Activated CD8-positive, alpha-beta T cell treated with anti-CD3 and anti-CD28 coated beads, Interleukin-2, amount 10 ng/mL, durations not matched to agents 7 days and 5 days (primary cell): ENCODE measurements around the gene SLC2A8. TPM values are rescaled to one million over a fixed set of nuclear protein-coding genes. Genes with fewer than 3 reads are reported as not detected.

ENCODE experiments used
- ATAC-seq: fragments of 150-1000 bp; cut with Tn5 transposase; one replicate; pipeline ENCODE4 v1.10.0; 2021; ENCODE audit warnings: moderate library complexity
- CTCF ChIA-PET: fragments of 350-600 bp; sonication (Branson Sonifier 250); formaldehyde crosslinking; loops from one replicate; lab custom pipeline; 2021; ENCODE audit warnings: antibody characterized with exemption; lab: Charles Lee
- POLR2A ChIA-PET: fragments of 350-600 bp; sonication (Branson Sonifier 250); formaldehyde crosslinking; loops from one replicate; lab custom pipeline; 2021; ENCODE audit warnings: antibody characterized with exemption; lab: Charles Lee
- DNase-seq: peaks from one replicate; pipeline ENCODE4 v3.0.0-alpha.2; 2020
- H3K27ac Mint-ChIP-seq: one replicate; pipeline ENCODE4 v1.8.0; 2021; ENCODE audit warnings: mild to moderate bottlenecking, mixed read lengths
- H3K27me3 Mint-ChIP-seq: one replicate; pipeline ENCODE4 v1.8.0; 2021; ENCODE audit warnings: low read depth, mixed read lengths
- H3K36me3 Mint-ChIP-seq: one replicate; pipeline ENCODE4 v1.8.0; 2021; ENCODE audit warnings: low read depth, mixed read lengths
- H3K4me1 Mint-ChIP-seq: one replicate; pipeline ENCODE4 v1.8.0; 2021; ENCODE audit warnings: low read depth, mixed read lengths
- H3K4me3 Mint-ChIP-seq: one replicate; pipeline ENCODE4 v1.8.0; 2021; ENCODE audit warnings: mild to moderate bottlenecking, mixed read lengths
- H3K9me3 Mint-ChIP-seq: one replicate; pipeline ENCODE4 v1.8.0; 2022; ENCODE audit warnings: mixed read lengths; ENCODE audit not compliant: insufficient read depth
- total RNA-seq, 2 experiments: library from RNA; stranded (reverse); gene quantifications; one replicate each; pipeline ENCODE4 v1.2.3, GENCODE V29; 2021

The SLC2A8 gene
- total RNA-seq, 2 experiments from 2014 or later: 5.6 to 7.2 TPM

DNA sequence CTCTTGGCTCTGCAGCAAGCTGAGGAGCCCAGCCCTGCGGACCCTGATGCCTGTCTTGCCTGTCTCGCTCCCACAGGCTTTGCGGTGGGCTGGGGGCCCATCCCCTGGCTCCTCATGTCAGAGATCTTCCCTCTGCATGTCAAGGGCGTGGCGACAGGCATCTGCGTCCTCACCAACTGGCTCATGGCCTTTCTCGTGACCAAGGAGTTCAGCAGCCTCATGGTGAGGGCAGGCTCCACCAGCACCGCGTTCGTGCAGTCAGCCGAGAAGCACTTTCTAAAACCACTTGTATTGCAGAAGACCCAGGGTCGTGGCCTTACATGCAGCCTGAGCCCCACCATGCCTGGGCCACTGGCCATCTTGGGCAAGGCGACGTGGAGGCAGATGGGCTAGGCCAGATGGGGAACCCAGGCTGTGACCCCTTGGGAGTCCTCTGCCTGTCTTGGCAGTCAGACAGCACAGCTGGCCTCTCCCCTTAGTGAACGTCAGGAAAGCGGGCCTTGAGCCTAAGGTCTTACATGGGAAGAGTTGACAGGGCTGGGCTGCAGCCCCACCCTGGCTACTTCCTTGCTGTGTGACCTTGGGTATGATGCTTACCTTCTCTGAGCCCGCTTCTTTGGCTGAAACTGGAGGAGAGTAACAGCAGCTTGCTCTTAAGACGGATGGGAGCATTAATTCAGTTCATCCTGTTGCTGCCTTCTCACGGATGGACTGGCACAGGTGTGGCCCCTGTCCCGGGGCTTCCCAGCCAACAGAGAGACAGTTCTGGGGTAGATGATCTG, 8.6 kb downstream of the SLC2A8 start:
- ChIA-PET POLR2A (interaction anchor here (0.6 kb wide), 1 partner anchor 426 kb away, joined by 3 read pairs; no protein-coding TSS in a partner anchor), CTCF (no interaction called here)

DNA sequence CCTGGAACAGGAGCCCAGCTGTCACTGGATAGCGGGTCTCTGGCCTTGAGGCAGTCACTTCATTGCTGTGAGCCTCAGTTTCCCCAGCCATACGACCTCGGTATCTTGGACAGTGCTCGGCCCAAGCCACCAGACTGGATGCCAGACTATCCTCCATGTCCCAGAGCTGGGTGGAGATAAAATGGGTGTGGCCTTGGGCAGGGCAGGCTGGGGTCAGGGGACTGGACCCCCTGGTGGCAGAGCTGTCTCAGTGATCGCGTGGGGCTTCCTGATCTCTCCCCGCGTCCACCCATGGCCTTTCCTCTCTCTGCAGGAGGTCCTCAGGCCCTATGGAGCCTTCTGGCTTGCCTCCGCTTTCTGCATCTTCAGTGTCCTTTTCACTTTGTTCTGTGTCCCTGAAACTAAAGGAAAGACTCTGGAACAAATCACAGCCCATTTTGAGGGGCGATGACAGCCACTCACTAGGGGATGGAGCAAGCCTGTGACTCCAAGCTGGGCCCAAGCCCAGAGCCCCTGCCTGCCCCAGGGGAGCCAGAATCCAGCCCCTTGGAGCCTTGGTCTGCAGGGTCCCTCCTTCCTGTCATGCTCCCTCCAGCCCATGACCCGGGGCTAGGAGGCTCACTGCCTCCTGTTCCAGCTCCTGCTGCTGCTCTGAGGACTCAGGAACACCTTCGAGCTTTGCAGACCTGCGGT, 10.0 kb downstream of the SLC2A8 start:
- Mint-ChIP-seq H3K4me3 (no peak overlapping the region), H3K27me3 (peaks cover under 1% of the 10 kb centered on the region), H3K4me1 (no peaks in the 10 kb centered on the region), H3K36me3 (no peaks in the 10 kb centered on the region), H3K9me3 (no peaks in the 10 kb centered on the region), H3K27ac (no peak overlapping the region)
- ATAC-seq: no peak
- POLR2A ChIA-PET: interaction anchor here (0.6 kb wide), 1 partner anchor 44 kb away, joined by 3 read pairs; the partner anchor contains the start of genes LRSAM1 and RPL12
- CTCF ChIA-PET: interaction anchor here (0.7 to 1.4 kb wide), 3 partner anchors 10 to 661 kb away, joined by 3 to 5 read pairs (median 3); partner anchors contain the start of gene SLC2A8
- DNase-seq: no peak

More for the DNA sequence above, 8.6 kb downstream of the SLC2A8 start:
- H3K36me3 Mint-ChIP-seq: no peaks in the 10 kb centered on the region
- no peak overlapping the region for H3K27ac Mint-ChIP-seq
- H3K9me3 Mint-ChIP-seq: no peaks in the 10 kb centered on the region
- H3K27me3 Mint-ChIP-seq: no peaks in the 10 kb centered on the region
- no peaks in the 10 kb centered on the region for H3K4me1 Mint-ChIP-seq
- DNase-seq: no peak
- H3K4me3 Mint-ChIP-seq: no peak overlapping the region
- no peak for ATAC-seq

DNA sequence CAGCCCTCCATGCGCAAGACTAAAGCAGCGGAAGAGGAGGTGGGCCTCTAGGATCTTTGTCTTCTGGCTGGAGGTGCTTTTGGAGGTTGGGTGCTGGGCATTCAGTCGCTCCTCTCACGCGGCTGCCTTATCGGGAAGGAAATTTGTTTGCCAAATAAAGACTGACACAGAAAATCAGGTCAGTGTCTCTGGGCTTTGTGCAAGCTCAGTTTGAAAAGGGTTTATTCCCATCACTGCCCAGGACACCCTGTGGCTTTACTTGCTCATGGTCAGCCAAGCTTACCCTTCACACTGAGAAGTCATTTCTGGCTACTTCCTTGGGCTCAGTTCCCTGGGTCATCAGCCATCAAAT, 10.5 kb downstream of the SLC2A8 start:
- no peak overlapping the region for H3K4me3 Mint-ChIP-seq
- H3K36me3 Mint-ChIP-seq: no peaks in the 10 kb centered on the region
- no peaks in the 10 kb centered on the region for H3K4me1 Mint-ChIP-seq
- peaks cover 2% of the 10 kb centered on the region for H3K27me3 Mint-ChIP-seq
- no peak overlapping the region for H3K27ac Mint-ChIP-seq
- CTCF ChIA-PET: interaction anchor here (0.7 to 1.4 kb wide), 3 partner anchors 11 to 662 kb away, joined by 3 to 5 read pairs (median 3); partner anchors contain the start of gene SLC2A8
- no peaks in the 10 kb centered on the region for H3K9me3 Mint-ChIP-seq
- ATAC-seq: no peak
- POLR2A ChIA-PET: interaction anchor here (0.6 kb wide), 1 partner anchor 44 kb away, joined by 3 read pairs; the partner anchor contains the start of genes LRSAM1 and RPL12
- DNase-seq: no peak

DNA sequence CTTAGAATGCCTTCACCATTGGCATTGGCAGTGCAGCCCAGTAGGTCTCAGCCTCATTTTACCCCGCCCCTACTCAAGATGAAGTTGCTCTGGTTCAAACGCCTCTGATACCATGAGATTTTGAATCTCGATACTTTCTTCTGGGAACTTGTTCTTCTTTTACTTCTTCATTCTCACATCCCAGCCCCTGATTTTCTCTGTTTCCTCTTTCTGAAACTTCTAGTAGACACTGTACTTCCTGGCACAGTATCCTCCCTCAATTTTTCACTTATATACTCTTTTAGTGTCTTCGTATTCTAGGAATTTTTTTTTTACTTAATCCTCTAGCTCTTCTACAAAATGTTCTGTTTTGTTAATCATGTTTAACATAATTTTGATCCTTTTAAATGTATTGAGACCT, 14.2 kb downstream of the SLC2A8 start:
- ChIA-PET POLR2A (no interaction called here), CTCF (no interaction called here)
- ATAC-seq: no peak
- H3K27ac Mint-ChIP-seq: no peak overlapping the region
- no peaks in the 10 kb centered on the region for H3K9me3 Mint-ChIP-seq
- DNase-seq: no peak
- no peak overlapping the region for H3K4me3 Mint-ChIP-seq
- H3K36me3 Mint-ChIP-seq: no peaks in the 10 kb centered on the region
- peaks cover 20% of the 10 kb centered on the region for H3K27me3 Mint-ChIP-seq
- no peaks in the 10 kb centered on the region for H3K4me1 Mint-ChIP-seq

DNA sequence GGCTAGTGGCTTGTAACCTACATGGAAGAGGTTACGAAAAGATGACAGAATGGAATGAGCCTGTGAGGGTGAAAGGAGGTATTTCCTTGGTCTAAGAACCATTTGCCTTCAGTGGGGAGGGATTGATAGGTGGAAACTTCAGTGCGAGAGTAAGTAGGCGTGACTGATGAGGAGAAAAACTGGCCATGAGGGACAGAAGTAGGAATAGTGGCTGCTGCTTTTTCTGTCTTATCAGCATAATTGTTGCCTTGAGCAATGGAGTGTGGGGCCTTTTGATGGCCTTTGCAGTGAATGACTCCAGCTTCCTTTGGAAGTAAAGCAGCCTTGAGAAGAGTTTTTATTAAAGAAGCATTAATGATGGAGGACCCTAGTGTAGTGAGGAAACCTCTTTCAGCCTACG, 18.2 kb downstream of the SLC2A8 start:
- no peak overlapping the region for H3K4me3 Mint-ChIP-seq
- no peak overlapping the region for H3K27ac Mint-ChIP-seq
- CTCF ChIA-PET: interaction anchor here (1.0 kb wide), 1 partner anchor 18 kb away, joined by 4 read pairs; the partner anchor contains the start of gene SLC2A8
- peaks cover 24% of the 10 kb centered on the region for H3K27me3 Mint-ChIP-seq
- no peaks in the 10 kb centered on the region for H3K36me3 Mint-ChIP-seq
- no peak for DNase-seq
- ATAC-seq: no peak
- POLR2A ChIA-PET: interaction anchor here (0.9 kb wide), 1 partner anchor 9 kb away, joined by 3 read pairs; the partner anchor contains the start of gene ZNF79
- no peaks in the 10 kb centered on the region for H3K4me1 Mint-ChIP-seq
- H3K9me3 Mint-ChIP-seq: no peaks in the 10 kb centered on the region

DNA sequence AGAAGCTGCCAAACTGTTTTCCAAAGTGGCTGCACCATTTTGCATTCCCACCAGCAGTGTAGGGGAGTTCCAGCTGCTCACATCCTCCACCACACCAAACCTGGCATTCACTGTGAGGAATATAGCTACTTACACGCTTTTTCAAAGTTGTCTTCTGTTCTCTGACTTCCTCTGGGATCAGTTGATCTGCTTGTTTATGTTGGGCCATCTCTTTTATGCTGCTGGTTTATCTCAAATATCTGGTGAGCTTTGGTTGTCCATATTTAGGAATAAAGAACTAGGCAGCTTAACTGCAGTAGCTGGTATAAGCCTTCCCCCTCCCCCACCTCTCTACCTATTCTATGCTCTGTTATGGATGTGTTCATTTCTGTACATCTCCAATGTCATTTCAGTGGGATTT, 18.7 kb downstream of the SLC2A8 start:
- no peaks in the 10 kb centered on the region for H3K4me1 Mint-ChIP-seq
- POLR2A ChIA-PET: interaction anchor here (0.9 kb wide), 1 partner anchor 8 kb away, joined by 3 read pairs; the partner anchor contains the start of gene ZNF79
- CTCF ChIA-PET: interaction anchor here (1.0 kb wide), 1 partner anchor 19 kb away, joined by 4 read pairs; the partner anchor contains the start of gene SLC2A8
- no peak overlapping the region for H3K27ac Mint-ChIP-seq
- ATAC-seq (no peak), DNase-seq (no peak)
- H3K4me3 Mint-ChIP-seq: no peak overlapping the region
- H3K9me3 Mint-ChIP-seq: no peaks in the 10 kb centered on the region
- H3K36me3 Mint-ChIP-seq: no peaks in the 10 kb centered on the region
- H3K27me3 Mint-ChIP-seq: peaks cover 24% of the 10 kb centered on the region

DNA sequence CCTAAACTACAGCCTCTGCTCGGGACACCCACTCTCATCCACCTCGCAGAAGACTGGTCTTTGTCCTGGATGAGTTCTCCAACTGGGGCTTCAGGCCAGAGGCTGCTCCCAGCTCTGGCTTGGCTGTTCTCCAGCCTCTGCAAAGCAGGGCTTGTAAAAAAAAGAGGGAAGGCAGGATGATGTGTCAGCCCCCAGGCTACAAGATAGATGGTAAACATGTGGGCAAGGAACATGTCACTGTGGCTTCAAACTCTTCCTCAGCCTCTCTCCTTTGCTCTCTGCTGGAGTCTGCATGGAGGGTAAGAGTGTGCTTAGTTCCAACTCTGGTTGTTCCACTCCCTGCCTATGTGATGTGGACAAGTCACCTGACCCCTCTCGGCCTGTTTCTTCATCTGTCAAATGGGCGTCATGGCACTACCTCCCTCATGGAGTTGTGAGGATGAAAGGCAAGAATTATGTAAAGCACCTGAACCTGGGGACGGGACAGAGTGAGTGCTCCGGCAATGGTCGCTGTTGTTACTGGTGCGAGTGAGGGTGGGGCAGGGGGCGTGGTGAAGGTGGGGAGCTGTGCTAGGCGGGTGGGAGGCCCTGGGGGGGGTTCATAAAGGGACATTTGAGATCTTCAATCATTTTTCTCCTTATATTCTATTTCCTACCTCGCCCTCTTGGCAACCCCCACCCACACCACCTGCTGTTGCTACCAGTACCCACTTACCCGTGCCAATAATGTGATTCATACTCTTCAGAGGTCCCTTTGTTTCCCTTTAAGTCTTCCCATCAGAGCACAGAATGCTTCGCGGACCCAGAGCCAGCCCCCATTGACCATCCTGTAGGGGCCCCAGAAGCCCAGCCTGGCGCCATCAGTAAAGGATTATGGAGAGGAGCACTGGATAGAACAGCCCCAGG, 20.4 kb downstream of the SLC2A8 start:
- H3K27ac Mint-ChIP-seq: no peak overlapping the region
- DNase-seq (no peak), ATAC-seq (no peak)
- POLR2A ChIA-PET: no interaction called here
- CTCF ChIA-PET: interaction anchor here (0.9 to 3.3 kb wide), 5 partner anchors 25 to 202 kb away, joined by 3 to 12 read pairs (median 3); no protein-coding TSS in a partner anchor
- H3K4me3 Mint-ChIP-seq: no peak overlapping the region
- no peaks in the 10 kb centered on the region for H3K9me3 Mint-ChIP-seq
- peaks cover 22% of the 10 kb centered on the region for H3K27me3 Mint-ChIP-seq
- H3K4me1 Mint-ChIP-seq: peaks cover 4% of the 10 kb centered on the region
- H3K36me3 Mint-ChIP-seq: no peaks in the 10 kb centered on the region

DNA sequence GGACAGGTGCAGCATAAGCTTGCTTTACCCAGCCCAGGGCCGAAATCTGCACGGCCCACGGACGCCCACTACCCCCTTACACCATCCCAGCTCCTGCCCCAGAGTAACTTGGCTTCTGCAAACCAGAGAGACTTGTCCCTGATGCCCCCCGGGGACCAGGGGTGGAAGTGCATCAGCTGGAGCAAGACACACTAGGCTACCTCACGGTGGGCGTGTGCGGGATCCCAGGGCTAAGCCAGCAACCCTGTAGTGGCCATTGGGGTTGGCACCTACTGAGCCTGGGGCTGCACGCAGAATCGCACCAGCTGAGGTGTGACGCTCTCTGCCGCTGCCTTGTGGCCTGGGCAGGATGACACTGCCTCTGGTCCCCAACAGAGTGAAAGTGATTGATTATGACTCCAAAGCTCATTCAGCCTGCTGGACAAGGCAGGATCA, 21.1 kb downstream of the SLC2A8 start:
- Mint-ChIP-seq H3K36me3 (no peaks in the 10 kb centered on the region), H3K4me3 (no peak overlapping the region), H3K27ac (no peak overlapping the region), H3K4me1 (peaks cover 11% of the 10 kb centered on the region), H3K27me3 (peaks cover 22% of the 10 kb centered on the region), H3K9me3 (no peaks in the 10 kb centered on the region)
- ATAC-seq (peak; percentile 73), DNase-seq (peak; percentile 67)
- ChIA-PET CTCF (interaction anchor here (0.8 to 3.3 kb wide), 8 partner anchors 21 to 203 kb away, joined by 3 to 12 read pairs (median 4); partner anchors contain the start of genes LRSAM1, RPL12 and SLC2A8), POLR2A (no interaction called here)

DNA sequence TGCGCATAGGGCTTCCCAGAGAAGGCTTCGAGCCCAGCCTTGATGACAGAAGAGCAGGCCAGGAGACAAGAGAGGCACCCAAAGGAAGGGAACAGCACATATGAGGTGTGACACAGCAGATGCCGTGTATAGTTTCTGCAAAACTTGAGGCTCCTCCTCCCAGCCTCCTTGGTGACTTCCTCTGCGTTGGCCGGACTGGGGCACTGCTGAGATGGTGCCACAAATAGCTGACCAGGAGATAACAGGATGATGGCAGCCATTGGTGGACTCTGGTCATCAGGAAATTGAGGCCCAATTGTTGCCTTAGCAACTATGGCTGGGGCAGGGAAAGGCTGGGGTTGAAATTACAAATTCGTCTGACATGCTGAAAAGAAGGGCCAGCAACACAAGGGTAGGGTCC, 22.4 kb downstream of the SLC2A8 start:
- Mint-ChIP-seq H3K4me3 (no peak overlapping the region), H3K27me3 (peaks cover 16% of the 10 kb centered on the region), H3K27ac (peak overlapping the region; percentile 32), H3K4me1 (peaks cover 15% of the 10 kb centered on the region), H3K36me3 (peaks cover 2% of the 10 kb centered on the region), H3K9me3 (no peaks in the 10 kb centered on the region)
- DNase-seq: no peak
- no peak for ATAC-seq
- ChIA-PET POLR2A (no interaction called here), CTCF (interaction anchor here (1.4 to 3.3 kb wide), 2 partner anchors 23 to 204 kb away, joined by 4 to 12 read pairs; partner anchors contain the start of gene SLC2A8)

DNA sequence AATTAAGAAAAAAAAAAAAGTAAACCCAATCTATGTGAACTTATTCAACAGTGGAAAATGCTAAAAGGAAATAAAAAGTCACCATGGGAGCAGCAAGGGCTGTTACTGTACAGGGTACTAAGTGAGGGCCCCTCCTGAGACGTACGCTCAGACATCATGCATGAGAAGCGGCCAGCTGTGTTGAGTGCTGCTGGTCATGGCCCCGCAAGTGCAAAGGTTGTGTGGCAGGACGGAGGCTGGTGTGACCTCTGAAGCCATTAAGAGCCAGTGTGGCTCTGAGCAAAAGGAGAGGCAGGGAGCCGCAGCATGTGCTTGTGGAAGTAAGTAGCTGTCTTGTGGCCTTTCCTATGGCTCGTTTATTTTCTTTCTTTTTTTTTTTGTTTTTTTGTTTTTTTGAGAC, 24.1 kb downstream of the SLC2A8 start:
- Mint-ChIP-seq H3K4me1 (peaks cover 30% of the 10 kb centered on the region), H3K9me3 (no peaks in the 10 kb centered on the region), H3K36me3 (peaks cover 3% of the 10 kb centered on the region), H3K27ac (no peak overlapping the region), H3K27me3 (peaks cover 4% of the 10 kb centered on the region), H3K4me3 (no peak overlapping the region)
- ChIA-PET POLR2A (no interaction called here), CTCF (interaction anchor here (0.7 kb wide), 1 partner anchor 35 kb away, joined by 3 read pairs; no protein-coding TSS in a partner anchor)
- DNase-seq (no peak), ATAC-seq (no peak)
